Suppressor macrophage (primary cell): ENCODE measurements around the gene MAN1C1.

ENCODE experiments used
- DNase-seq, 4 experiments: peaks; one replicate each; pipeline ENCODE4 v3.0.0-alpha.2; 2020 to 2022

Gene MAN1C1

GRCh38 chr1:25785333-25786067, 168.9 kb downstream of the MAN1C1 start:
- DNase-seq: peak in 1 of 4 experiments; percentile 18

- no peak for DNase-seq
Observed at GRCh38 chr1:25786887-25787759, 170.5 kb downstream of the MAN1C1 start.

GRCh38 chr1:25787760-25788166, 171.2 kb downstream of the MAN1C1 start:
- DNase-seq: no peak

- DNase-seq: no peak
Observed at GRCh38 chr1:25790472-25790871, 173.9 kb downstream of the MAN1C1 start.

GRCh38 chr1:25792115-25792514, 175.5 kb downstream of the MAN1C1 start:
- no peak for DNase-seq

GRCh38 chr1:25793585-25794170, 177.1 kb downstream of the MAN1C1 start:
- DNase-seq: no peak

- DNase-seq: no peak
Observed at GRCh38 chr1:25794325-25794724, 177.7 kb downstream of the MAN1C1 start.

GRCh38 chr1:25795211-25795610, 178.6 kb downstream of the MAN1C1 start:
- DNase-seq: no peak

GRCh38 chr1:25795946-25796810, 179.6 kb downstream of the MAN1C1 start:
- DNase-seq: no peak

GRCh38 chr1:25796811-25797458, 180.3 kb downstream of the MAN1C1 start:
- peak; percentile 86 to 94 (median 92) for DNase-seq

- DNase-seq: peak; percentile 57 to 81 (median 68)
Observed at GRCh38 chr1:25797939-25798338, 181.3 kb downstream of the MAN1C1 start.

GRCh38 chr1:25798666-25799351, 182.2 kb downstream of the MAN1C1 start:
- DNase-seq: no peak

- no peak for DNase-seq
Observed at GRCh38 chr1:25799352-25799934, 182.9 kb downstream of the MAN1C1 start.

- DNase-seq: peak; percentile 42 to 80 (median 62)
Observed at GRCh38 chr1:25799935-25800702, 183.5 kb downstream of the MAN1C1 start, which contains the start of gene SELENON. Gene SELENON (plus strand): TSS chr1:25800193. CDS start chr1:25800231, 38 bp downstream.

- peak in 1 of 4 experiments; percentile 44 for DNase-seq
Observed at GRCh38 chr1:25800703-25801377, 184.2 kb downstream of the MAN1C1 start.

GRCh38 chr1:25802915-25803314, 186.3 kb downstream of the MAN1C1 start:
- peak in 3 of 4 experiments; percentile 33 to 45 (median 36) for DNase-seq

GRCh38 chr1:25803368-25803767, 186.8 kb downstream of the MAN1C1 start:
- DNase-seq: no peak

- DNase-seq: peak; percentile 66 to 82 (median 81)
Observed at GRCh38 chr1:25804244-25804963, 187.8 kb downstream of the MAN1C1 start.
